ENCODE measurements around the gene TMEM109. TPM values are rescaled to one million over a fixed set of nuclear protein-coding genes. Genes with fewer than 3 reads are reported as not detected.

Gene TMEM109
- polyA plus RNA-seq (2011; rRNA removed) (46.8 and 70.0 TPM in 2 replicates), polyA minus RNA-seq (2011; rRNA and poly(A)+ RNA removed) (23.0 and 29.4 TPM in 2 replicates)

- TF ChIP-seq CTCF (IDR thresholded peaks at IDR 0.05; ENCODE audit: insufficient read depth, low read depth, low read length): no peak
- H3K36me3 ChIP-seq (ENCODE audit: control insufficient read depth, insufficient read depth, low read length): no peaks in the 10 kb centered on the region
- POLR2A ChIA-PET: interaction anchor here (0.5 kb wide), 1 partner anchor 646 kb away, joined by 4 read pairs; no protein-coding TSS in a partner anchor
- DNase-seq (ENCODE audit: low read depth): peak; percentile 59
- CTCF ChIA-PET: interaction anchor here (0.8 to 1.5 kb wide), 6 partner anchors 10 to 273 kb away, joined by 3 to 4 read pairs (median 3); no protein-coding TSS in a partner anchor
- H3K4me3 ChIP-seq (ENCODE audit: low read depth, low read length): peak within 1 kb of the TSS; percentile 66
- H3K27me3 ChIP-seq (ENCODE audit: control insufficient read depth, insufficient read depth, low read length): 0 out of 2 replicates have a peak, but pooled peaks cover 2% of the 10 kb centered on the region
Observed at GRCh38 chr11:60913793-60914632, at the start of gene TMEM109. TMEM109 (plus strand) TSS chr11:60914158; CDS start chr11:60919694, 5,536 bp downstream.

- H3K36me3 ChIP-seq (ENCODE audit: control insufficient read depth, insufficient read depth, low read length): no peaks in the 10 kb centered on the region
- POLR2A ChIA-PET: no interaction called here
- H3K4me3 ChIP-seq (ENCODE audit: low read depth, low read length): no peak overlapping the region
- no peak for DNase-seq (ENCODE audit: low read depth)
- CTCF ChIA-PET: interaction anchor here (0.6 to 2.2 kb wide), 2 partner anchors 14 to 34 kb away, joined by 3 to 6 read pairs; no protein-coding TSS in a partner anchor
- TF ChIP-seq CTCF (IDR thresholded peaks at IDR 0.05; ENCODE audit: insufficient read depth, low read depth, low read length): no peak
- H3K27me3 ChIP-seq (ENCODE audit: control insufficient read depth, insufficient read depth, low read length): no peaks in the 10 kb centered on the region; the same call in 1 of the 2 replicates
Observed at GRCh38 chr11:60864856-60865513, 49.0 kb upstream of the TMEM109 start.

GRCh38 chr11:60866911-60867870, 46.8 kb upstream of the TMEM109 start, which contains the start of gene ZP1:
ZP1 (plus strand) TSS chr11:60867542; CDS start chr11:60867562, 20 bp downstream.
- POLR2A ChIA-PET: no interaction called here
- Histone ChIP-seq H3K4me3 (ENCODE audit: low read depth, low read length) (no peak within 1 kb of the TSS), H3K27me3 (ENCODE audit: control insufficient read depth, insufficient read depth, low read length) (no peaks in the 10 kb centered on the region; the same call in 1 of the 2 replicates), H3K36me3 (ENCODE audit: control insufficient read depth, insufficient read depth, low read length) (no peaks in the 10 kb centered on the region)
- no peak for DNase-seq (ENCODE audit: low read depth)
- CTCF ChIA-PET: interaction anchor here (0.6 to 2.6 kb wide), 7 partner anchors 9 to 908 kb away, joined by 3 to 11 read pairs (median 5); no protein-coding TSS in a partner anchor
- TF ChIP-seq CTCF (IDR thresholded peaks at IDR 0.05; ENCODE audit: insufficient read depth, low read depth, low read length): no peak

- ChIA-PET POLR2A (no interaction called here), CTCF (interaction anchor here (0.6 to 2.6 kb wide), 5 partner anchors 9 to 908 kb away, joined by 3 to 11 read pairs (median 8); no protein-coding TSS in a partner anchor)
- Histone ChIP-seq H3K36me3 (ENCODE audit: control insufficient read depth, insufficient read depth, low read length) (no peaks in the 10 kb centered on the region), H3K27me3 (ENCODE audit: control insufficient read depth, insufficient read depth, low read length) (no peaks in the 10 kb centered on the region; the same call in 1 of the 2 replicates), H3K4me3 (ENCODE audit: low read depth, low read length) (no peak overlapping the region)
- TF ChIP-seq CTCF (IDR thresholded peaks at IDR 0.05; ENCODE audit: insufficient read depth, low read depth, low read length): no peak
- no peak for DNase-seq (ENCODE audit: low read depth)
Observed at GRCh38 chr11:60867871-60868681, 45.9 kb upstream of the TMEM109 start.
